Activated naive CD8-positive, alpha-beta T cell treated with anti-CD3 and anti-CD28 coated beads for 36 hours (primary cell): ENCODE measurements around the gene FKBP10. TPM values are rescaled to one million over a fixed set of nuclear protein-coding genes. Genes with fewer than 3 reads are reported as not detected.
"Not testable (repeated sequence)": the region's sequence is repeated elsewhere in the genome, so short reads cannot be mapped to it uniquely, and the experiment has no call there.

Source experiments
- DNase-seq: peaks from one replicate; pipeline ENCODE4 v3.0.0; 2021
- H3K27ac Mint-ChIP-seq: one replicate; pipeline ENCODE4 v1.8.0; 2022; ENCODE audit warnings: mild to moderate bottlenecking, moderate library complexity, mixed read lengths
- H3K27me3 Mint-ChIP-seq: one replicate; pipeline ENCODE4 v1.8.0; 2022; ENCODE audit warnings: mild to moderate bottlenecking, mixed read lengths
- H3K36me3 Mint-ChIP-seq: one replicate; pipeline ENCODE4 v1.8.0; 2021; ENCODE audit warnings: mild to moderate bottlenecking, mixed read lengths
- H3K4me1 Mint-ChIP-seq: one replicate; pipeline ENCODE4 v1.8.0; 2021; ENCODE audit warnings: mixed read lengths
- H3K4me3 Mint-ChIP-seq: one replicate; pipeline ENCODE4 v1.8.0; 2022; ENCODE audit warnings: mild to moderate bottlenecking, moderate library complexity, mixed read lengths
- H3K9me3 Mint-ChIP-seq: one replicate; pipeline ENCODE4 v1.8.0; 2022; ENCODE audit warnings: mixed read lengths
- total RNA-seq, 2 experiments: library from RNA; stranded (reverse); gene quantifications; one replicate each; pipeline ENCODE4 v1.2.3, GENCODE V29; 2021

FKBP10 gene
- total RNA-seq, 2 experiments from 2014 or later, result 0.48 to 0.89 TPM

DNA sequence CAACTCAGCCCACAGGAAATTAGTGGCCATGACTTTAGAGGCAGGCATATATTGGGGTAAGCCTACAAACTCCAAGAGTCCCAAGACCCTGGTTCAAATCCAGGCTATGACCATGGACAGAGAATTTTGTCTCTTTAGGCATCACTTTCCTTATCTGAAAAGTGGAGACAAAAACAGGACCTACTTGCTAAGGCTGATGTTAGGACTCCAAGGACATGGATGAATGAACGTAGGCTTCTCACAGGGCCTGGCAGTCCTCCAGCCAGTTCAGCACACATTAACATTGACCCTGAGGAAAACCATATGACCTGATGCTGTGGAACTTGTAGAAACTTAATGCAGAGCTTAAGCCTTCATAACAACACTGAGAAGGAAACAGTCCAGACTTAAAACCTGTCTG lies 1.4 kb downstream of the FKBP10 start:
- Mint-ChIP-seq H3K27me3 (peaks cover 7% of the 10 kb centered on the region), H3K4me1 (peaks cover 22% of the 10 kb centered on the region), H3K36me3 (peaks cover 2% of the 10 kb centered on the region), H3K9me3 (no peaks in the 10 kb centered on the region), H3K27ac (no peak overlapping the region), H3K4me3 (no peak overlapping the region)
- no peak for DNase-seq

DNA sequence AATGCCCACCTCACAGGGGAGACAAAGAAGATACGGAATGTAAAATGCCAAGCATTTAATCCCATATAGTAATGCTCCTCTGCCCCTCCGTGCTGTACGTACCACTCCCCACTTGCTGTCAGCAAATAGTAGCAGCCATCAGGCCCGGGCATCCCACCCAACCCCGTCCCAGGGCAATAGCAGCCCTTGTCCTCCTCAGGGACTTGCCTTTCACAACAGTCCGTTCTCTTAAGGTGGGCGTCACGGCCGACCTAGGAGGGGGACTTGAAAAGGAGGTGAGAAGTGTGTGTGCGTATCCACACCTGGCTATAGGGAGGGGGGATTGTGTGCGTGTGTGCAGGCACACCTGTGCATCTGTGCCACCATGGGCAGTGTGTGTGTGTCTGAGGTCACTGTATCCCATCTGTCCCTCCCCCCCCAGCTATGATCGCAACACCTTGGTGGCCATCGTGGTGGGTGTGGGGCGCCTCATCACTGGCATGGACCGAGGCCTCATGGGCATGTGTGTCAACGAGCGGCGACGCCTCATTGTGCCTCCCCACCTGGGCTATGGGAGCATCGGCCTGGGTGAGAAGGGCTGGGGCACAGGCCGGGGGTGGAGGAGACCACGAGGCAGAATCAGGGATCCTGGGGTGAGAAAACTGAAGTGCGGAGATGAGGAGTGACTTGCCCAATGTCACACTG lies 4.0 kb downstream of the FKBP10 start:
- H3K4me1 Mint-ChIP-seq, result peaks cover 9% of the 10 kb centered on the region
- no peak for DNase-seq
- no peaks in the 10 kb centered on the region for H3K9me3 Mint-ChIP-seq
- no peaks in the 10 kb centered on the region for H3K36me3 Mint-ChIP-seq
- H3K27me3 Mint-ChIP-seq, result peaks cover 4% of the 10 kb centered on the region
- no peak overlapping the region for H3K27ac Mint-ChIP-seq
- no peak overlapping the region for H3K4me3 Mint-ChIP-seq

DNA sequence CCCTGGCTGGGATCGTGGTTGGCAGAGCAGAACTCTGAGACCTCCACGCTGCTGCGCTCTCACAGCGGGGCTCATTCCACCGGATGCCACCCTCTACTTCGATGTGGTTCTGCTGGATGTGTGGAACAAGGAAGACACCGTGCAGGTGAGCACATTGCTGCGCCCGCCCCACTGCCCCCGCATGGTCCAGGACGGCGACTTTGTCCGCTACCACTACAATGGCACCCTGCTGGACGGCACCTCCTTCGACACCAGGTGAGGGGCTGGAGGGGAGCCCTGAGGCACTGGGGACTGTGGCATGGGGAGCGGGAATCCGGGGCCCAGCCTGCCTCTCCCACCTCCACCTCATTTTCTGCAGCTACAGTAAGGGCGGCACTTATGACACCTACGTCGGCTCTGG lies 5.2 kb downstream of the FKBP10 start:
- no peaks in the 10 kb centered on the region for H3K36me3 Mint-ChIP-seq
- no peak for DNase-seq
- H3K9me3 Mint-ChIP-seq, result no peaks in the 10 kb centered on the region
- no peak overlapping the region for H3K4me3 Mint-ChIP-seq
- H3K27me3 Mint-ChIP-seq, result no peaks in the 10 kb centered on the region
- H3K4me1 Mint-ChIP-seq, result no peaks in the 10 kb centered on the region
- H3K27ac Mint-ChIP-seq, result no peak overlapping the region

DNA sequence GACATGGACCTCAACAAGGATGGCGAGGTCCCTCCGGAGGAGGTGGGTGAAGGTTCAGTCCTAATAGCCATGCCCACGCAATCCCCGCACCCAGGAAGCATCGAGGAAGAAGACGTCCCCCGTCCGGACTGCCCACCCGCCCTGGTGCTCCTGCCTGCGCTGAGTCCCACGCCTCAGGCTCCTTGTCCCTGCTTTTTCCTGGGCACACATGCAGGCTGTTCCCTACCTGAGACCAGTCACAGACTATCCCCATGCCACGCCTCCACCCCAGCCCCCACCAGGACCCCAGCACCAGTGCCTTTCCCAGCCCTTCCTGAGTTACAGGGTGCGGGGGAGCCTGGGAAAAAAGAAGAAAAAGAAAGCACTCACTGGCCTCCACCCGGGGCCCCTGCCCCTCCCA lies 9.0 kb downstream of the FKBP10 start:
- no peaks in the 10 kb centered on the region for H3K27me3 Mint-ChIP-seq
- DNase-seq, result no peak
- no peaks in the 10 kb centered on the region for H3K4me1 Mint-ChIP-seq
- H3K9me3 Mint-ChIP-seq, result no peaks in the 10 kb centered on the region
- H3K27ac Mint-ChIP-seq, result no peak overlapping the region
- H3K4me3 Mint-ChIP-seq, result no peak overlapping the region
- no peaks in the 10 kb centered on the region for H3K36me3 Mint-ChIP-seq

DNA sequence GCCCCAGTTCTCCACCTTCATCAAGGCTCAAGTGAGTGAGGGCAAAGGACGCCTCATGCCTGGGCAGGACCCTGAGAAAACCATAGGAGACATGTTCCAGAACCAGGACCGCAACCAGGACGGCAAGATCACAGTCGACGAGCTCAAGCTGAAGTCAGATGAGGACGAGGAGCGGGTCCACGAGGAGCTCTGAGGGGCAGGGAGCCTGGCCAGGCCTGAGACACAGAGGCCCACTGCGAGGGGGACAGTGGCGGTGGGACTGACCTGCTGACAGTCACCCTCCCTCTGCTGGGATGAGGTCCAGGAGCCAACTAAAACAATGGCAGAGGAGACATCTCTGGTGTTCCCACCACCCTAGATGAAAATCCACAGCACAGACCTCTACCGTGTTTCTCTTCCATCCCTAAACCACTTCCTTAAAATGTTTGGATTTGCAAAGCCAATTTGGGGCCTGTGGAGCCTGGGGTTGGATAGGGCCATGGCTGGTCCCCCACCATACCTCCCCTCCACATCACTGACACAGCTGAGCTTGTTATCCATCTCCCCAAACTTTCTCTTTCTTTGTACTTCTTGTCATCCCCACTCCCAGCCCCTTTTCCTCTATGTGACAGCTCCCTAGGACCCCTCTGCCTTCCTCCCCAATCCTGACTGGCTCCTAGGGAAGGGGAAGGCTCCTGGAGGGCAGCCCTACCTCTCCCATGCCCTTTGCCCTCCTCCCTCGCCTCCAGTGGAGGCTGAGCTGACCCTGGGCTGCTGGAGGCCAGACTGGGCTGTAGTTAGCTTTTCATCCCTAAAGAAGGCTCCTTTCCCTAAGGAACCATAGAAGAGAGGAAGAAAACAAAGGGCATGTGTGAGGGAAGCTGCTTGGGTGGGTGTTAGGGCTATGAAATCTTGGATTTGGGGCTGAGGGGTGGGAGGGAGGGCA lies 9.7 kb downstream of the FKBP10 start:
- Mint-ChIP-seq H3K4me1 (no peaks in the 10 kb centered on the region), H3K27ac (no peak overlapping the region), H3K4me3 (no peak overlapping the region), H3K27me3 (no peaks in the 10 kb centered on the region), H3K36me3 (no peaks in the 10 kb centered on the region), H3K9me3 (no peaks in the 10 kb centered on the region)
- no peak for DNase-seq

DNA sequence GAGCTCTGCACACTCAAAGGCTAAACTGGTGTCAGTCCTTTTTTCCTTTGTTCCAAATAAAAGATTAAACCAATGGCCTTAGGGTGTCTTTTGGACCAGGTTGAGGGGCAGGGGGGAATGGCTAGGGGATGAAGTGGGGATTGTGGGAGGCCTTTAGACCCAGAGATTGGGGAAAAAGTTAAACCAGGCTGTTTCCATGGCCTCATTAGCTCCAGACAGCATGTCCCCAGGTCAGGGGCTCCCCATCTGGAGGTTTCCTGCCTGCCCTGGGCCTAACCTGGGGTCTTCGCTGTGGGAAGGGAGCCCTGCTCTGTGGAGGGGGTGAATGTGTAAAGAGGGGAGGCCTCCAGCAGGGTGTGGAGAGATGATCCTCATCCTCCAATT lies 10.3 kb downstream of the FKBP10 start:
- DNase-seq, result no peak
- Mint-ChIP-seq H3K4me1 (no peaks in the 10 kb centered on the region), H3K9me3 (no peaks in the 10 kb centered on the region), H3K27ac (no peak overlapping the region), H3K4me3 (no peak overlapping the region), H3K27me3 (no peaks in the 10 kb centered on the region), H3K36me3 (no peaks in the 10 kb centered on the region)

DNA sequence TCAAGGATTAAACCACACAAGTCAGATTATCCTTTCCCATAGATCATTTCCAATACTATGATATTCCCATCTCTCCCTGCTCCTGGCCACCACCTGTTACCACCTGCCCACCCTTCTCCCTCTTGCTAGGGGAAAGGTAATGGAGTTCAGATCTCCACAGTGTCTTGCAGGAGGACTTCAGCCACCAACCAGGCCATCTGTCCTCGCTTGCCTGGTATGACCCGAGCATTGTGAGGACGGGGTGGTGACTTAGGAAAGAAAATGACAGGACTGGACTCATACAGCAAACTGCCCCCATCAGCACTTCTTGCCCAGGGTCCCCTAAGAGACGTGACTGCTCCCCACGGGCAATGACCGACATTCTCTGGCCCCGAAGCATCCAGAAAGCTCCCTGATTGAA lies 10.8 kb downstream of the FKBP10 start:
- no peak for DNase-seq
- no peaks in the 10 kb centered on the region for H3K36me3 Mint-ChIP-seq
- H3K27ac Mint-ChIP-seq, result no peak overlapping the region
- H3K4me1 Mint-ChIP-seq, result no peaks in the 10 kb centered on the region
- H3K4me3 Mint-ChIP-seq, result no peak overlapping the region
- no peaks in the 10 kb centered on the region for H3K27me3 Mint-ChIP-seq
- no peaks in the 10 kb centered on the region for H3K9me3 Mint-ChIP-seq

DNA sequence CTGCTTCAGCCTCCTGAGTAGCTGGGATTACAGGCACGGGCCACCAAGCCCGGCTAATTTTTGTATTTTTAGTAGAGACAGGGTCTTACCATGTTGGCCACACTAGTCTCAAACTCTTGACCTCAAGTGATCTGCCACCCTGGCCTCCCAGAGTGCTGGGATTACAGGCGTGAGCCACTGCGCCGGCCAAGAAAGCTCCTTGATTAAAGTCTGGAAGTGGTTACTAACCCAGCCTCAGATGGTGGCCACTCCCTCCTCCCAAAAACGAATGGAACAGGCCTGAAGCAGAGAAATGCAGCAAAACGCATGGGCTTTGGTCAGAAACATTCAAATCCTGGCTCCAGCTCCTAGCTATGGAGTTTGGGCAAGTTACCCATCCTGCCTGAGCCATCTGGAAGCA lies 11.3 kb downstream of the FKBP10 start:
- Mint-ChIP-seq H3K36me3 (no peaks in the 10 kb centered on the region), H3K27me3 (no peaks in the 10 kb centered on the region), H3K4me3 (no peak overlapping the region), H3K4me1 (no peaks in the 10 kb centered on the region), H3K27ac (peak overlapping the region; percentile 25), H3K9me3 (no peaks in the 10 kb centered on the region)
- DNase-seq, result no peak

DNA sequence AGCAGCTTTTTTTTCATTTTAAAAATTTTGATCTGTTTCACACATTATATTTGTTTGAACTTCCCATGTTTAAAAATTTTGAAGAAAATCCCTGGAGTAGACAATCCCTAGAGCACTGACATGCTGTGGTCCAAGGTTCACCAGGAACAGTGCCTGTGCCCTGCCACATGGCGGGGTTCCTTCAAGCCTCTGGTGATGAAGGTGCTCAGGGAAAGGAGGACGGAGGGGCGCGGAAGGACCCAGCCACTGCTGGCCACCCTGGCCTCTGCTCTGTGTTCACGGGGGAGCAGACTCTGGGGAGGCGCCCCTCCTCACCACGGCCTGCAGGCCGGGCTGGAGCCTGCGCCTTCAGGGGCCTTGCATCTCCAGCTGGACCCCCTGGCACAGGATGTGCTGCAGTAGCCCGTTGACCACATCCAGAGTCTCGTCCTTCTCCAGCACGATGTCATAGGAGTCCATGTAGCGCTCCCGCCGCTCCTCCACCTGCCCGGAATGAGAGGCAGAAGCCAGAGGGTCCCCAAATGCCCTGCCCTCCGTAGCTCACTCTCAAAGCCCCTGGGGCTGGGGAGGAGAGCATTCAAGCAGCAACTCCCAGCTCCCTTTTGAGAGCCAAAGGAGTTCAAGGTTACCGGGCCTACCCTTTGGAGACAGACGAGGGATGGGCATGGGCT lies 12.5 kb downstream of the FKBP10 start:
- no peak overlapping the region for H3K27ac Mint-ChIP-seq
- no peak for DNase-seq
- no peaks in the 10 kb centered on the region for H3K4me1 Mint-ChIP-seq
- H3K36me3 Mint-ChIP-seq, result no peaks in the 10 kb centered on the region
- no peak overlapping the region for H3K4me3 Mint-ChIP-seq
- H3K9me3 Mint-ChIP-seq, result no peaks in the 10 kb centered on the region
- no peaks in the 10 kb centered on the region for H3K27me3 Mint-ChIP-seq

DNA sequence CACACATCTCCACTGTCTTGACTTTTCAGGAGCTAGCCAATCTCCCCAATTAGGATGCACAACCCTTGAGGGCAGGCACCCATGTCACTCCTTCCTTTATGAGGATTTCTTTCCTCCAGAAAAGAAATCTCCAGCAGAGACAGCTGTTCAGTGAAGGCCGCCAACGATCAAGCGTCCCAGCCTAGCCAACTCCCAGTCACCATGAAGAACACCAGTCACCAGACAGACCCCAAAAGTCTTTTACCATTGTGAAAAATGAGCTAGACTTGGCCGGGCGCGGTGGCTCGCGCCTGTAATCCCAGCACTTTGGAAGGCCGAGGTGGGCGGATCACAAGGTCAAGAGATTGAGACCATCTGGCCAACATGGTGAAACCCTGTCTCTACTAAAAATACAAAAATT lies 17.2 kb downstream of the FKBP10 start:
- H3K27ac Mint-ChIP-seq, DNase-seq, H3K27me3 Mint-ChIP-seq, H3K36me3 Mint-ChIP-seq, H3K4me1 Mint-ChIP-seq, H3K4me3 Mint-ChIP-seq, H3K9me3 Mint-ChIP-seq: not testable (repeated sequence)

DNA sequence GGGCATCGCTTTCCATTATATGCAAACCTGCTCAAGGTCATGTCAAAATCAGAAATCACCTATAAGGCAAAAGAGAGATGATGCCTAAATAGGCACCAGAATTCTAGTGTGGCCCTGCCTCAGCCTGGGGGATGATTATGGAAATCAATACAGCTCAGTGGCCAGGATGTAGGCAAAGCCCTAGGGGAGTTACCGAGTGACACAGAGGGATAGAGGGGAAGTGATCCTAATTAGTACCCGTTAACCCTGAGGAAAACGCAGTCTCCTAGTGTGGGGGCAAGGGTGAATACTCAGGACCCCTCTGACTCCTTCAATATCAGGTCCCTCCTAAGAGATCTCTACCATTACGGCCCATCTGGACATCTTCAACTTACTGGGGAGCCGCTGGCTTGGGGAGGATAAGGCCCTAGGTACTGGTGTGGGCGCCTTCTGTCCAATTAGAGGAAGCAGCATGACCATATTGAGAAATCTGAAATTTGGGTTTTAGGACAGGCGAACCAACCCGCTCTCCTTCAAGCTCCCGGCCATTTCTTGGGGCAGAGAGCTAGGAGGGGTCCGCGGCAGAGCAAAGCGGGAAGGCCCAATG lies 22.5 kb downstream of the FKBP10 start:
- H3K4me1 Mint-ChIP-seq, result peaks cover 14% of the 10 kb centered on the region
- peaks cover 7% of the 10 kb centered on the region for H3K36me3 Mint-ChIP-seq
- H3K9me3 Mint-ChIP-seq, result no peaks in the 10 kb centered on the region
- H3K4me3 Mint-ChIP-seq, result peak overlapping the region; percentile 87
- DNase-seq, result no peak
- no peaks in the 10 kb centered on the region for H3K27me3 Mint-ChIP-seq
- H3K27ac Mint-ChIP-seq, result peak overlapping the region; percentile 32

DNA sequence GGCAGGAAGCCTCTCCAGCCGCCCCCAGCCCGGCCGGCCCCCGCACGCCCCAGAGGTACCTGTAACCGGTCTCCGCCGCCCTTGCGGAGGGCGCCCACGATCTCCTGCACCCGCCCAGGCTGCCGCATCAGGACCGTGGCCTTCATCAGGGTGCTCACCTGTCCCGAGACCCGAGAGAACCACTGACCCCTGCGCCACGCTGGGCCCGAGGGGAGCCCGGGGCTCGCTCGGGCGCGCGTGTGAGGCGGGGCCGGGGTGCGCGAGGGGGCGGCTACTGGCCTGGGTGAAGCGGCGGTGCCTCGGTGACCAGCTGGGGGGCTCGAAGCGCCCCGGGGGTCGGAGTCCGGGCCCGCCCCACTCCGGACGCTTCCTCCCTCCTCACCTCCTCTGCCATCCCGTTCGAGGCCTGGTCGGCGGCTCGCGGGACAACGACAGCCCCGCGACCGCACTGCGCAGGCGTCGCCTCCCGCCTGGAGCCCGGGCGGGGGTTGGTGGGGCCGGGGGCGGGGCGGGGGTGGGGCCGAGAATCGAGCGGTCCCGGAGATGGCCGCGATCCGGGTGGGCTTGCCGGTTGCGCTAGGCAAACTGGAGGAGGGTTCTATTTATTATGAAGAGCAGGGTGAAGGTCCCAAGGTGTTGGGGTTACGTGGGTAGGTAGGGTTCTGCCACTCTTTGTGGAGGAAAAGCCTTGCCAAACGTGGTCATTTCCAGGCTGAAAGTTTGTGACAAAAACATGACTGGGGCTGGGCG lies 23.2 kb downstream of the FKBP10 start, which contains the start of gene NT5C3B:
NT5C3B (minus strand) TSS at position 433 of the 750 bp plus-strand sequence; CDS start at position 394, 39 bp downstream.
- Mint-ChIP-seq H3K4me1 (peaks cover 14% of the 10 kb centered on the region), H3K36me3 (peaks cover 7% of the 10 kb centered on the region), H3K9me3 (no peaks in the 10 kb centered on the region), H3K27ac (peak within 1 kb of the TSS; percentile 60), H3K4me3 (peak within 1 kb of the TSS; percentile 87), H3K27me3 (no peaks in the 10 kb centered on the region)
- peak; percentile 70 for DNase-seq

DNA sequence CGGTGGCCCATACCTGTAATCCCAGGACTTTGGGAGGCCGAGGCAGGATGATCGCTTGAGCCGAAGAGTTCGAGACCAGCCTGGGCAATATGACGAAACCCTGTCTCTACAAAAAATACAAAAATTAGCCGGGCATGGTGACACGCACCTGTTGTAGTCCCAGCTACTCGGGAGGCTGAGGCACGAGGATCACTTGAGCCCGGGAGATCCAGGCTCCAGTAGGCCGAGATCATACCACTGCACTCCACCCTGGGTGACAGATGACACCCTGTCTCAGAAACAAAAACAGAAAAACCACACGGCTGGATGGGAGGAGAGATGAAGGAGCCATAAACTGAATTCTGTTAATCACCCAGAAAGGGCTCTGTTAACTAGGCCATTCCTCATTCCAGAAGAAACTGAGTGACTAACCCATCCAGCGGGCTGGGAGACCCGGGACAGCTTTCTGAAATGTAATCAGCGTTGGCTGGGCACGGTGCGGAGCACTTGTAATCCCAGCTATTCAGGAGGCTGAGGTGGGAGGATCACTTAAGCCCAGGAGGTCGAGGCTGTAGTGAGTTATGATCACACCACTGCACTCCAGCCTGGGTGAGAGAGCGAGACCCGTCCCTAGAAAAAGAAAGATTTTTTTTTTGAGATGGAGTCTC lies 23.9 kb downstream of the FKBP10 start:
- Mint-ChIP-seq H3K27me3 (no peaks in the 10 kb centered on the region), H3K4me3 (peak overlapping the region; percentile 87), H3K9me3 (no peaks in the 10 kb centered on the region), H3K4me1 (peaks cover 14% of the 10 kb centered on the region), H3K27ac (peak overlapping the region; percentile 60), H3K36me3 (peaks cover 7% of the 10 kb centered on the region)
- DNase-seq, result no peak
